OCI-M2 (cell line): ENCODE results near the gene ARV1.
"Not testable (repeated sequence)": the region's sequence is repeated elsewhere in the genome, so short reads cannot be mapped to it uniquely, and the experiment has no call there.

Experiments used
- DNase-seq: peaks from one replicate; lab custom pipeline; 2025; ENCODE audit not compliant: unreplicated experiment; lab: John Stamatoyannopoulos, UW

ARV1 gene

DNA sequence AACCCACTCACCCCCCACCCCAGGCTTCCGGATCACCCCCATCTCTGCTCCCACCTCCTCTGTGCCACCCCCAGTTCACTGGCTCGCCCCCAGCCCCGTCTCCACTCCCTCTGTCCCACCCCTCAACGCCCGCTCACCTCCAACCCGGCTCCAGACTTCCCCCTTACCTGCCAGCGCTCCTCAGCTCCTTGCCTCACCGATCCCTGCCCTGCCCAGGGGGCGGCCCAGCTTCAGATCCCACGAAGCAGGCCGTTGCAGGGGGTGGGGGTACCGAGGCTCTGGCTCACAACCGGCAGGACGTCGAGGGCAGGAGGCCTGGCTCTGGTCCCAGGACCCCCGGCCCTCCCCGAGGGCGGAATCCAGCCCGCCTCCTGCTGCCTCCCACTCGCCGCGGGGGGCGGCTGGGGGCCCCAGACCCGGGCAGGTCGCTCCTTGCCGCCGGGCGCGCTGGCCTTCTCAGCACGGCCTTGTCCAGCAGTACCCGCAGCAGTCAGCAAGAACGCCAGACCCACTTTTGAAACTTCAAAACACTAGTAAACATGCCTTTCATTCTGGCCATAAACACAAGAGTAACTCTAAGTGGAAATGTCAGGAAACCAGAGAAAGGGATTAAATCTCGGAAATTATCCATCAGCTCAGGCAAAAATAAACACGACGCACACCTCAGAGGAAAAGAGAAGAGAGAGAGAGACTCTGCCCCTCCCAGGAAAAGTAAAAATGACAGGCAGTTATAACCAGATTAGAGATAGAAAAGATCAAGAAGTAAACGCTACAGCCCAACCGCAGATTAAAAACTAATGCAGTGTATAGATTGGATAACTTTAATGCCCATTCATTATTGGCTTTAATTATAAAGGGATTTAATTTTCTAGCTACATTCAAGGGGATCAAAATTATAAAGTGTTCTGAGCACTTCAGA is 62.2 kb downstream of the ARV1 start:
- DNase-seq: no peak

DNA sequence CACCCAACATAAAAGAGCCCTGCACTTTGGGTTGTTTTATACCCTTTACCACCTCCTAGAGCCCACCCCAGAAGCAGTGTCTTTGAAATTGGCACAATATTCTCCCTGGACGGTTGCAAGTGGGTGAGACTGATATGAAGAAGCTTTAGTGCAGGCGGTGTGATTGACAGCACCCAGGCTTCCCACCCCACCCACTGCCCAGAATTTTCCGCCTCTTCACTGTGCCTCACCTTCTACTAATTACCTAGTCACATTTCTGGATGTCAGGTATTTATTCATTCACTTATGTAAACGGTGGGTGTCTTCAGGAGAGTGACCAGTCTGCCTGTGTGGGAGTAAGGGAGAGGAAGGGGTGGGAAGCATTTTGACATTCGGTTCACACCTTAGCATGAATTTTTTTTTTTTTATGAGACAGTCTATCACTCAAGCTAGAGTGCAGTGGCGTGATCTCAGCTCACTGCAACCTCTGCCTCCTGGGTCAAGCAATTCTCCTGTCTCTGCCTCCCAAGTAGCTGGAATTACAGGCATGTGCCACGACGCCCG is 62.9 kb downstream of the ARV1 start:
- no peak for DNase-seq

DNA sequence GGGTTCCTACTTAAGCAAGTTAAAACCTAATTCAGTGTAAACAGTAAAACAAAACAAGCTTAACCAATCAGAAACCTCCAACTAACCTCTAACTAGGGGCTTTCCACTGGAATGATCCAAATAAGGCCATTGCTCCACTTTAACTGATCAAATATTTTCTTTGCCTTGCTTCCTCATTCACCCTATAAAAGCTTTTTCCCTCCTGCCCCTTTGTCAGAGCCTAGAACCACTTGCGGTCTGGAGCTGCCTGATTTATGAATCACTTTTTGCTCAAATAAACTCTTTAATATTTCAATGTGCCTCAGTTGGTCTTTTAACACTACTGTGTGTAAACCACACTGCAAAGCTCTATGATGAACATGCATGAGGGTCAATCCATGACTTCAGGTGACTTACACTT is 65.7 kb downstream of the ARV1 start:
- no peak for DNase-seq

DNA sequence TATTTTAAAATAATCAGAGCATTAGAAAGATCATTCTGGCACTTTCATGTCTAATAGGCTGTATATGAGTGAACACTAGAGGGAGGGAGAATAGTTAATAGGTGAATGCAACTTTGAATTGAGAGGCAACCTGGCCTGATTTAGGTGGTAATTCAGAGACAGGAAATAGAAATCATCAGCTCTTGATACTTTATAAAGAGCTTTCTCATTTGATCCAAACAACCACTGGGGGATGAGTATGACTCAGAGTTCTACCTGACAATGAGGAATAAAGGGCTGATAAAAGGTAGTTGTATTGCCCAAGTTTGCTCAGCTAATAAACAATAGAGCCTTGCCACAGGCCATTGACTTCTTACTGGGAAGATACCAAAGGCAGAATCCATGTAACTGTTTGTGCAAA is 66.4 kb downstream of the ARV1 start:
- no peak for DNase-seq

DNA sequence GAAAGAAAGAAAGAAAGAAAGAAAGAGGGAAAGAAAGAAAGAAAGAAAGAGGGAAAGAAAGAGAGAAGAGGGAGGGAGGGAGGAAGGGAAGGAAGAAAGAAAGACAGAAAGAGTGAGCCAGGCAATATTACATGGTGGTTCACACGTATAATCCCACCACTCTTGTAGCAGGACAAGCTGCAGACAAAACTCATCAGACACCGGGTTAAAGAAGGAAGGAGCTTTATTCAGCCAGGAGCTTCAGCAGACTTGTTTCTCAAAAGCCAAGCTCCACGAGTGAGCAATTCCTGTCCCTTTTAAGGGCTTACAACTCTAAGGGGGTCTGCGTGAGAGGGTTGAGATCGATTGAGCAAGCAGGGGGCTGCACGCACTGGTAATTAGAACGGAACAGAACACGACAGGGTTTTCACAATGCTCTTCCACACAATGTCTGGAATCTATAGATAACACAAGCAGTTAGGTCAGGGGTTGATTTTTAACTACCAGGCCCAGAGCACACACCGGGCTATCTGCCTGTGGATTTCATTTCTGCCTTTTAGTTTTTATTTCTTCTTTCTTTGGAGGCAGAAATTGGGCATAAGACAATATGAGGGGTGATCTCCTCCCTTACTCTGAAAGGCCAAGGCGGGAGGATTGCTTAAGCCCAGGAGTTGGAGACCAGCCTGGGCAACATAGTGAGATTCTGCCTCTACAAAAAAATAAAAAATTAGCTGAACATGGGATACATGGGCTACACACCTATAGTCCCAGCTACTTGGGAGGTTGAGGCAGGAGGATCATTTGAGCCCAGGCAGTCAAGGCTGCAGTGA is 67.2 kb downstream of the ARV1 start:
- not testable (repeated sequence) for DNase-seq

DNA sequence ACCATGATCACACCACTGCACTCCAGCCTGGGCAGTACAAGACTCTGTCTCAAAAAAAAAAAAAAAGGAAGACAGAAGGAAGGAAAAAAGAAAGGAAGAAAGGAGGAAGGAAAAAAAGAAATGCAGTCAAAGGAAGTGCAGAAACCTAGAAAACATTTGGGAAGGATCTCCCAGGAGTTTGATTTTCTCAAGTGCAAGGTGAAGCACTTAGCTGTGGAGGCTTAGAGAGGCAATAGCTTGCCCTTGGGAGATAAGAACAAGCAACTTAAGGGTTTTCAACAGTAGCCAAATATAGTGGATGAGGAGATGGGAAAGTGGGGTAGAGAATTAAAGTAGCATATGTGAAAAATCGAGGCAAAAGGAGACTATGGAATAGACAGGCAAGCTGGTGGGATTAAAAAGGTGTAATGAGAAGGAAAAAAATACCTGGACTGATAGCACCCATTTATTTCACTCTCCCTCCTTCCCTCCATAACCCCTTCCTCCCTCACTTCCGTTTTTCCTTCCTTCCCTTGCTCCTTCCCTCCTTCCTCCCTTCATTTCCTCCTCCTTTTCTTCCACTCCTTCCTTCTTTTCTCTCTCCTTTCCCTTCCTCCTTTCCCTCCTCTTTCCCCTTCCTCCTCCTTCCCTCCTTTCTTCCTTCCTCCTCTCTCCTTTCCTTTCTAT is 68.0 kb downstream of the ARV1 start:
- no peak for DNase-seq

DNA sequence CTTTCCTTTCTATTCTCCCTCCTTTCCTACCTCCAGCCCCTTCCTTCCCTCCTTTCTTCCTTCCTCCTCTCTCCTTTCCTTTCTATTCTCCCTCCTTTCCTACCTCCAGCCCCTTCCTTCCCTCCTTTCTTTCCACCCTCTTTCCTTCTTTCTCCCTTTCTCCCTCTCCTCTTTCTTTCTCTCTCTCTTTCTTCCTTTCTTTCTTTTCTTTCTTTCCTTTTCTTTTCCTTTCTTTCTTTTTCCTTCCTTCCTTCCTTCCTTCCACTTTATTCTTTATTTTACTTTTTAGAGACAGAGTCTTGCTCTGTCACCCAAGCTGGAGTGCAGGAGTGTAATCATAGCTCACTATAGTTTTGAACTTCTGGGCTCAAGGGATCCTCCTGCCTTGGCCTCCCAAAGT is 68.6 kb downstream of the ARV1 start:
- DNase-seq: not testable (repeated sequence)

DNA sequence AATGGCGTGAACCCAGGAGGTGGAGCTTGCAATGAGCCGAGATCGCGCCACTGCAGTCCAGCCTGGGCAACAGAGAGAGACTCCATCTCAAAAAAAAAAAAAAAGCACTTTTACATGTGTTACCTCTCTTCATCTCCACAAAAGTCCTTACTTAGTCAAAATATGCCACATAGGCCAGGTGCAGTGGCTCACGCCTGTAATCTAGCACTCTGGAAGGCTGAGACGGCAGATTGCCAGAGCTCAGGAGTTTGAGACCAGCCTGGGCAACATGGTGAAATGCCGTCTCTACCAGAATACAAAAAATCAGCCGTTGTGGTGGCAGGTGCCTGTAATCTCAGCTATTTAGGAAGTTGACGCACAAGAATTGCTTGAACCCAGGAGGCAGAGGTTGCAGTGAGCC is 69.5 kb downstream of the ARV1 start:
- not testable (repeated sequence) for DNase-seq

DNA sequence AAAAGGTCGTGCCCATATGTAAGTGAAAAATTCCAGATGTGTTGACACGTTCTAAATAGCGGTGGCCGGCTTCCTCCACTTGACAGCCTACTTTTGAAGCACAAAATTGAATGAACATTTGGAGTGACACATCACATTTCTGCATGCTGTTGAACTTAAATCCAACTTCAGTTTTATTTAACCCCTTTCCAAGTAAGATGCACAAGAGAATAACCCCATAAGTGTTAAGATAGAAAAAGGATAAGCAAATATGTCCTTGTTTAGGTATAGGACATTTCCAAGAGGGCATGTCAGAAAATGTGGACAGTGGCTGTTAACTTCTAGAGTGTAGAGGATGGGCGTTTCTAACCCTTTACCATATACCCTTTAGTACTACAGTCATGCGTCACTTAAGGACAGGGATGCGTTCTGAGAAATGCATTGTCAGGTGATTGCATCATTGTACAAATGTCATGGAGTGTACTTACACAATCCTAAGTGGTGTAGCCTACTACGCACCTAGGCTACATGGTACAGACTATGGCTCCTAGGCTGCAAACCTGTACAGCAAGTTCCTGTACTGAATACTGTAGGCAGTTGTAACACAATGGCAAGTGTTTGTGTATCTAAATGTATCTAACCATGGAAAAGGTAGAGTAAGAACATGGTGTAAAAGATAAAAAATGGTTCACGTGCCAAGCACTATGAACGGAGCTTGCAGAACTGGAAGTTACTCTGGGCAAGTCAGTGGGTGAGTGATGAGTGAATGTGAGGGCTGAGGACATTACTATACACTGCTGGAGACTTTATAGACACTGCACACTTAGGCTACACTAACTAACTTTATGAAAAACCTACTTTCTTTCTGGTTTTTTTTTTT is 70.5 kb downstream of the ARV1 start:
- no peak for DNase-seq
